SK-N-SH (cell line): ENCODE data around the gene LIN9.

Source experiments
- JUND ChIP-seq: IDR thresholded peaks from 2 replicates; pipeline ENCODE4 v1.4.0; 2012
- MAX ChIP-seq: IDR thresholded peaks from 2 replicates; pipeline ENCODE4 v1.4.0; 2012; ENCODE audit warnings: low read depth
- POLR2AphosphoS5 ChIP-seq: IDR thresholded peaks from 2 replicates; pipeline ENCODE4 v1.6.1; 2012; ENCODE audit warnings: low read depth, low read length
- RCOR1 ChIP-seq: fragments of 150-350 bp; IDR thresholded peaks from 2 replicates; pipeline ENCODE4 v1.6.1; 2017; ENCODE audit warnings: antibody characterized with exemption, low read length
- SIN3A ChIP-seq: IDR thresholded peaks from 2 replicates; pipeline ENCODE4 v1.6.1; 2012; ENCODE audit warnings: low read depth, mild to moderate bottlenecking, low read length, moderate library complexity, borderline replicate concordance
- TF ChIP-seq, protein P1 (sequence below): fragments of 200-600 bp; sonication (generic); IDR thresholded peaks from 2 replicates; pipeline ENCODE4 v1.6.1; 2017; ENCODE audit warnings: antibody characterized with exemption, mild to moderate bottlenecking, moderate library complexity
- TF ChIP-seq, protein P2 (sequence below): IDR thresholded peaks from 2 replicates; pipeline ENCODE4 v1.6.1; 2012; ENCODE audit warnings: mild to moderate bottlenecking, low read depth, low read length, moderate library complexity

GRCh38 chr1:226314055-226314454 is 5.1 kb upstream of the LIN9 start:
- TF ChIP-seq, protein P1, sequence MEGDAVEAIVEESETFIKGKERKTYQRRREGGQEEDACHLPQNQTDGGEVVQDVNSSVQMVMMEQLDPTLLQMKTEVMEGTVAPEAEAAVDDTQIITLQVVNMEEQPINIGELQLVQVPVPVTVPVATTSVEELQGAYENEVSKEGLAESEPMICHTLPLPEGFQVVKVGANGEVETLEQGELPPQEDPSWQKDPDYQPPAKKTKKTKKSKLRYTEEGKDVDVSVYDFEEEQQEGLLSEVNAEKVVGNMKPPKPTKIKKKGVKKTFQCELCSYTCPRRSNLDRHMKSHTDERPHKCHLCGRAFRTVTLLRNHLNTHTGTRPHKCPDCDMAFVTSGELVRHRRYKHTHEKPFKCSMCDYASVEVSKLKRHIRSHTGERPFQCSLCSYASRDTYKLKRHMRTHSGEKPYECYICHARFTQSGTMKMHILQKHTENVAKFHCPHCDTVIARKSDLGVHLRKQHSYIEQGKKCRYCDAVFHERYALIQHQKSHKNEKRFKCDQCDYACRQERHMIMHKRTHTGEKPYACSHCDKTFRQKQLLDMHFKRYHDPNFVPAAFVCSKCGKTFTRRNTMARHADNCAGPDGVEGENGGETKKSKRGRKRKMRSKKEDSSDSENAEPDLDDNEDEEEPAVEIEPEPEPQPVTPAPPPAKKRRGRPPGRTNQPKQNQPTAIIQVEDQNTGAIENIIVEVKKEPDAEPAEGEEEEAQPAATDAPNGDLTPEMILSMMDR, result no peak
- TF ChIP-seq SIN3A, result no peak
- no peak for TF ChIP-seq POLR2AphosphoS5
- TF ChIP-seq, protein P2, sequence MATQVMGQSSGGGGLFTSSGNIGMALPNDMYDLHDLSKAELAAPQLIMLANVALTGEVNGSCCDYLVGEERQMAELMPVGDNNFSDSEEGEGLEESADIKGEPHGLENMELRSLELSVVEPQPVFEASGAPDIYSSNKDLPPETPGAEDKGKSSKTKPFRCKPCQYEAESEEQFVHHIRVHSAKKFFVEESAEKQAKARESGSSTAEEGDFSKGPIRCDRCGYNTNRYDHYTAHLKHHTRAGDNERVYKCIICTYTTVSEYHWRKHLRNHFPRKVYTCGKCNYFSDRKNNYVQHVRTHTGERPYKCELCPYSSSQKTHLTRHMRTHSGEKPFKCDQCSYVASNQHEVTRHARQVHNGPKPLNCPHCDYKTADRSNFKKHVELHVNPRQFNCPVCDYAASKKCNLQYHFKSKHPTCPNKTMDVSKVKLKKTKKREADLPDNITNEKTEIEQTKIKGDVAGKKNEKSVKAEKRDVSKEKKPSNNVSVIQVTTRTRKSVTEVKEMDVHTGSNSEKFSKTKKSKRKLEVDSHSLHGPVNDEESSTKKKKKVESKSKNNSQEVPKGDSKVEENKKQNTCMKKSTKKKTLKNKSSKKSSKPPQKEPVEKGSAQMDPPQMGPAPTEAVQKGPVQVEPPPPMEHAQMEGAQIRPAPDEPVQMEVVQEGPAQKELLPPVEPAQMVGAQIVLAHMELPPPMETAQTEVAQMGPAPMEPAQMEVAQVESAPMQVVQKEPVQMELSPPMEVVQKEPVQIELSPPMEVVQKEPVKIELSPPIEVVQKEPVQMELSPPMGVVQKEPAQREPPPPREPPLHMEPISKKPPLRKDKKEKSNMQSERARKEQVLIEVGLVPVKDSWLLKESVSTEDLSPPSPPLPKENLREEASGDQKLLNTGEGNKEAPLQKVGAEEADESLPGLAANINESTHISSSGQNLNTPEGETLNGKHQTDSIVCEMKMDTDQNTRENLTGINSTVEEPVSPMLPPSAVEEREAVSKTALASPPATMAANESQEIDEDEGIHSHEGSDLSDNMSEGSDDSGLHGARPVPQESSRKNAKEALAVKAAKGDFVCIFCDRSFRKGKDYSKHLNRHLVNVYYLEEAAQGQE, result no peak
- no peak for TF ChIP-seq MAX
- TF ChIP-seq JUND, result no peak
- TF ChIP-seq RCOR1, result no peak
